Measurements from ENCODE around the gene RIC3. TPM values are rescaled to one million over a fixed set of nuclear protein-coding genes. Genes with fewer than 3 reads are reported as not detected.

Gene RIC3
- polyA plus RNA-seq, 1 experiment = not detected

DNA sequence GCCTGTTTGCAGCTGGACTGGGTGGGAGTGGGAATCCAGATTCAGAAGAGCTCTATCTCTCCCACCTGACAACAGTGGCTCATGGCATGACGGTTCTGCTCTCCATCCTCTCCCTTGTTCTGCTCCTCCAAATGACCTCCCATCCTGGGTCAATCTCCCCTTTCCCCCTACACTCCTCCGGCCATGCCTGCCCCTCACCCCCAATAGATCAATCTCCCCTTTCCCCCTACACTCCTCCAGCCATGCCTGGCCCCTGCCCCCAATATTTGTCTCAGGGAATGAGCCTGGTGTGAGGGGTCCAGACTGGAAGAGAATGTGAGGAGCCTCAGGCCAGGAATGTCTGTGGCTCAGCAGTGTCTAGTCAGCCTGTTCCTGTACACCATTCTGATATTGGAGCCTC, 30.9 kb upstream of the RIC3 start:
- H3K36me3 ChIP-seq (ENCODE audit: control insufficient read depth, insufficient read depth, low read length) = no peaks in the 10 kb centered on the region
- H3K4me3 ChIP-seq (ENCODE audit: low read depth, low read length) = no peak overlapping the region
- no peak for DNase-seq (ENCODE audit: low read depth)
- peaks cover 2% of the 10 kb centered on the region; the same call in 1 of the 2 replicates for H3K27me3 ChIP-seq (ENCODE audit: control insufficient read depth, insufficient read depth, low read length)
- TF ChIP-seq, protein P1, sequence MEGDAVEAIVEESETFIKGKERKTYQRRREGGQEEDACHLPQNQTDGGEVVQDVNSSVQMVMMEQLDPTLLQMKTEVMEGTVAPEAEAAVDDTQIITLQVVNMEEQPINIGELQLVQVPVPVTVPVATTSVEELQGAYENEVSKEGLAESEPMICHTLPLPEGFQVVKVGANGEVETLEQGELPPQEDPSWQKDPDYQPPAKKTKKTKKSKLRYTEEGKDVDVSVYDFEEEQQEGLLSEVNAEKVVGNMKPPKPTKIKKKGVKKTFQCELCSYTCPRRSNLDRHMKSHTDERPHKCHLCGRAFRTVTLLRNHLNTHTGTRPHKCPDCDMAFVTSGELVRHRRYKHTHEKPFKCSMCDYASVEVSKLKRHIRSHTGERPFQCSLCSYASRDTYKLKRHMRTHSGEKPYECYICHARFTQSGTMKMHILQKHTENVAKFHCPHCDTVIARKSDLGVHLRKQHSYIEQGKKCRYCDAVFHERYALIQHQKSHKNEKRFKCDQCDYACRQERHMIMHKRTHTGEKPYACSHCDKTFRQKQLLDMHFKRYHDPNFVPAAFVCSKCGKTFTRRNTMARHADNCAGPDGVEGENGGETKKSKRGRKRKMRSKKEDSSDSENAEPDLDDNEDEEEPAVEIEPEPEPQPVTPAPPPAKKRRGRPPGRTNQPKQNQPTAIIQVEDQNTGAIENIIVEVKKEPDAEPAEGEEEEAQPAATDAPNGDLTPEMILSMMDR (IDR thresholded peaks at IDR 0.05; ENCODE audit: insufficient read depth, low read depth, low read length) = no peak
- POLR2A ChIA-PET = no interaction called here
- CTCF ChIA-PET = interaction anchor here (0.9 to 3.0 kb wide), 3 partner anchors 9 to 64 kb away, joined by 3 to 8 read pairs (median 4); partner anchors contain the start of gene LMO1

DNA sequence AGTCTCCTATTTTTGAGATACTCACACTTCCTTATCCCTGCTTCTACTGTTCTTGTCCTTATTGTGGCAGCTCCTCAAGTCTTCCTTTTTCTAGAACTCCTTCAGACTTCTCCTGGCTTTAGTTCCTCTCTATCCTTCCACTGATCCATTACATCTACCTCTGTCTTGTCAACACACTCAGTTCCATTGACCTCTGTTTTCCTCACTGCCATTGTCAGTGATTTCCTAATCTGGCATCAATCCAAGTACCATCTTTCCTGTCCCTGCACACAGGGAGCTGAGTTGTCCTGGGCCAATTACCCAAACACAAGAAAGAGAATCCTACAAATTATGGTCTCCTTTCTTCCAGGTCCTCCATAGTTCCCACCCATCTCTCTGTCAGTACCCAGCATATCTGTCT, 27.9 kb upstream of the RIC3 start:
- no peak overlapping the region for H3K4me3 ChIP-seq (ENCODE audit: low read depth, low read length)
- CTCF ChIA-PET = interaction anchor here (1.4 to 2.6 kb wide), 3 partner anchors 22 to 370 kb away, joined by 3 to 9 read pairs (median 7); no protein-coding TSS in a partner anchor
- no peaks in the 10 kb centered on the region for H3K36me3 ChIP-seq (ENCODE audit: control insufficient read depth, insufficient read depth, low read length)
- POLR2A ChIA-PET = no interaction called here
- TF ChIP-seq, protein P1 (IDR thresholded peaks at IDR 0.05; ENCODE audit: insufficient read depth, low read depth, low read length) = no peak
- DNase-seq (ENCODE audit: low read depth) = no peak
- peaks cover 4% of the 10 kb centered on the region for H3K27me3 ChIP-seq (ENCODE audit: control insufficient read depth, insufficient read depth, low read length)

DNA sequence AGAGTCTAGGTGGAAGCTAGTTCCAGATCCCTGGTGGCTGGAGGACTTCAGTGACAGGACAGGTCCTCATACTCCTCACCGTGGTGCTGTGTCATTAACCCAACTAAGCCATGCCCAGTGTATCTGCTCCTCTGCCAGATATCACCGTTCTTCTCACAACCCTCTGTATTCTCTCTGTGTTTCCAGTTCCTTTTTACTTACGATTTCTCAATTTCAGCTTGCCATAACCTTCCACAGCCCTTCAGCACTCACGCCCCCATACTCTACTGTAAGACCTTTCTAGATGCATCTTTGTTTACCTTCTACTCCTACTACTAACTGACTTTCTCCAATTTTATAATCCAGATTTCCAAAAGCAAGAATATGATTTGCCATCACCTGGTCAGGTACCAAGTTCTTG, 26.1 kb upstream of the RIC3 start:
- CTCF ChIA-PET = interaction anchor here (1.1 to 2.6 kb wide), 6 partner anchors 9 to 765 kb away, joined by 3 to 9 read pairs (median 6); partner anchors contain the start of gene LMO1
- H3K27me3 ChIP-seq (ENCODE audit: control insufficient read depth, insufficient read depth, low read length) = peaks cover 2% of the 10 kb centered on the region; the same call in 1 of the 2 replicates
- POLR2A ChIA-PET = no interaction called here
- no peak for DNase-seq (ENCODE audit: low read depth)
- H3K36me3 ChIP-seq (ENCODE audit: control insufficient read depth, insufficient read depth, low read length) = no peaks in the 10 kb centered on the region
- TF ChIP-seq, protein P1 (IDR thresholded peaks at IDR 0.05; ENCODE audit: insufficient read depth, low read depth, low read length) = no peak
- H3K4me3 ChIP-seq (ENCODE audit: low read depth, low read length) = no peak overlapping the region

DNA sequence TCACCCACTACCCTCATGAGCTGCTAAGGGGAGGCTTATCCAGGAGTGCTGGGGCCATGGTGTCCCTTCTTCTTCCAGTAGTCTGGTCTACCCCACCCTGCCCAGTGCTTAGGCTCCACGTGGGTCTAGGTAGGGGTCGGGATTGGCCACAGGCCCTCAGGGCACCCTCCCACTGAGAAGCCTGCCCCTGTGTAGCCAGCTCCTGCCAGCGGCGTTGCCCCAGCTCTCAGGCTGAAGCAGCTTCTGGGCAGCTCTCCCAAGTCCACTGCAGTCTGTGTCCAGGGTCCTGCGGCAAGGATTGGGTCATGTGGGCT, 24.0 kb upstream of the RIC3 start:
- H3K27me3 ChIP-seq (ENCODE audit: control insufficient read depth, insufficient read depth, low read length) = peaks cover 3% of the 10 kb centered on the region; the same call in 1 of the 2 replicates
- H3K36me3 ChIP-seq (ENCODE audit: control insufficient read depth, insufficient read depth, low read length) = no peaks in the 10 kb centered on the region
- no peak overlapping the region for H3K4me3 ChIP-seq (ENCODE audit: low read depth, low read length)
- CTCF ChIA-PET = interaction anchor here (0.6 to 2.2 kb wide), 27 partner anchors 8 to 378 kb away, joined by 3 to 21 read pairs (median 3); partner anchors contain the start of gene LMO1
- DNase-seq (ENCODE audit: low read depth) = no peak
- TF ChIP-seq, protein P1 (IDR thresholded peaks at IDR 0.05; ENCODE audit: insufficient read depth, low read depth, low read length) = no peak
- POLR2A ChIA-PET = interaction anchor here (1.1 kb wide), 1 partner anchor 767 kb away, joined by 3 read pairs; no protein-coding TSS in a partner anchor

DNA sequence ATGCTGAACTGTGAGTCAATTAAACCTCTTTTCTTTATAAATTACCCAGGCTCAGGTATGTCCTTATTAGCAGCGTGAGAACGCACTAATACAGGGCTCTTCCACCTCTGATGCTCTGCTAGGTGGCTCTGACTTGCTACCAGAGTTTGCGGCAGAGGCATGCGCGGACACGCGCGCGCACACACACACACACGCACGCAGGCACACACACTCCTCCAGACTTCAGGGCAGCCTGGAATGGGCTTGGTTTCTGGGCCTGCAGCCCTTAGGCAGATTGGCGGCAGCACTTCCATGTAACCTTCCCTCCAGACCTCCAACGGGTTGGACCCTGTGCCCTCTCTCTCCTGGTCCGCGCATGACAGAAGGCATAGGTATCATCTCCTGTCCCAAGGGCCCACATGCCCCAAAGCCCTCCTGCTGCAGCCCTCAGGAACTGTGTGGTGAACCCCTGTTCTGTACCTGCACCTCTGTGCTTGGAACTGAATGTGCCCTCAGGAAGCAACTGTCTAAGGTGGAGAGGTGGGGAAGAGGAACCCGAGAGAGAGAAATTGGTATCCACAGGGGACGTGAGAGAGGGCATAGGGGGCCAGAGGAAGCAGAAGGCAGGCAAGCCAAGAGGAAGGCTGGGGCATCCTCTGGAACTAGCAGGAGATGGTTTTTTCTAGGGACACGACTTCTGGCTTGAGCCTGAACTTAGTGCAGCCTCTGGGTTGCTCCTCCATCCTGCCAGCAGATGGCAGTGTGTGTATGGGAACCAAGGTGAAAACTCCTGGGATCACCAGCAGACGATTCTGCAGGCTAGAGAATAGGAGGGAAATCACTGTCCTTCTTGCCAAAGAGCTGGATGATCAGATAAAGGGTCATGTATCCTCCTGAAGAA, 23.4 kb upstream of the RIC3 start:
- TF ChIP-seq, protein P1 (IDR thresholded peaks at IDR 0.05; ENCODE audit: insufficient read depth, low read depth, low read length) = peak; percentile 93
- Histone ChIP-seq H3K27me3 (ENCODE audit: control insufficient read depth, insufficient read depth, low read length) (peaks cover 3% of the 10 kb centered on the region; the same call in 1 of the 2 replicates), H3K4me3 (ENCODE audit: low read depth, low read length) (no peak overlapping the region), H3K36me3 (ENCODE audit: control insufficient read depth, insufficient read depth, low read length) (no peaks in the 10 kb centered on the region)
- POLR2A ChIA-PET = interaction anchor here (1.1 kb wide), 1 partner anchor 767 kb away, joined by 3 read pairs; no protein-coding TSS in a partner anchor
- peak; percentile 3 for DNase-seq (ENCODE audit: low read depth)
- CTCF ChIA-PET = interaction anchor here (0.6 to 2.2 kb wide), 24 partner anchors 8 to 379 kb away, joined by 3 to 21 read pairs (median 4); partner anchors contain the start of gene LMO1
